GM12864 (cell line): ENCODE measurements around the gene ONECUT3.

Experiments used
- DNase-seq: peaks from one replicate; pipeline ENCODE4 v3.0.0-alpha.2; 2011; ENCODE audit warnings: low read depth
- H3K4me3 ChIP-seq: 2 replicates; pipeline ENCODE4 v1.5.1; 2011; ENCODE audit warnings: mild to moderate bottlenecking, low read depth, low read length, control low read depth
- TF ChIP-seq, protein P1 (sequence below): IDR thresholded peaks from 2 replicates; pipeline ENCODE4 v1.5.1; 2011; ENCODE audit warnings: low read depth, mild to moderate bottlenecking, moderate library complexity, low read length, control low read depth, inconsistent platforms; ENCODE audit errors: missing control alignments

Gene ONECUT3

GRCh38 chr19:1747285-1748114 is 5.8 kb upstream of the ONECUT3 start:
- TF ChIP-seq, protein P1, sequence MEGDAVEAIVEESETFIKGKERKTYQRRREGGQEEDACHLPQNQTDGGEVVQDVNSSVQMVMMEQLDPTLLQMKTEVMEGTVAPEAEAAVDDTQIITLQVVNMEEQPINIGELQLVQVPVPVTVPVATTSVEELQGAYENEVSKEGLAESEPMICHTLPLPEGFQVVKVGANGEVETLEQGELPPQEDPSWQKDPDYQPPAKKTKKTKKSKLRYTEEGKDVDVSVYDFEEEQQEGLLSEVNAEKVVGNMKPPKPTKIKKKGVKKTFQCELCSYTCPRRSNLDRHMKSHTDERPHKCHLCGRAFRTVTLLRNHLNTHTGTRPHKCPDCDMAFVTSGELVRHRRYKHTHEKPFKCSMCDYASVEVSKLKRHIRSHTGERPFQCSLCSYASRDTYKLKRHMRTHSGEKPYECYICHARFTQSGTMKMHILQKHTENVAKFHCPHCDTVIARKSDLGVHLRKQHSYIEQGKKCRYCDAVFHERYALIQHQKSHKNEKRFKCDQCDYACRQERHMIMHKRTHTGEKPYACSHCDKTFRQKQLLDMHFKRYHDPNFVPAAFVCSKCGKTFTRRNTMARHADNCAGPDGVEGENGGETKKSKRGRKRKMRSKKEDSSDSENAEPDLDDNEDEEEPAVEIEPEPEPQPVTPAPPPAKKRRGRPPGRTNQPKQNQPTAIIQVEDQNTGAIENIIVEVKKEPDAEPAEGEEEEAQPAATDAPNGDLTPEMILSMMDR = no peak
- no peak for DNase-seq
- no peak overlapping the region for H3K4me3 ChIP-seq

GRCh38 chr19:1748115-1748872 is 5.0 kb upstream of the ONECUT3 start:
- TF ChIP-seq, protein P1 = no peak
- DNase-seq = no peak
- H3K4me3 ChIP-seq = no peak overlapping the region

DNA sequence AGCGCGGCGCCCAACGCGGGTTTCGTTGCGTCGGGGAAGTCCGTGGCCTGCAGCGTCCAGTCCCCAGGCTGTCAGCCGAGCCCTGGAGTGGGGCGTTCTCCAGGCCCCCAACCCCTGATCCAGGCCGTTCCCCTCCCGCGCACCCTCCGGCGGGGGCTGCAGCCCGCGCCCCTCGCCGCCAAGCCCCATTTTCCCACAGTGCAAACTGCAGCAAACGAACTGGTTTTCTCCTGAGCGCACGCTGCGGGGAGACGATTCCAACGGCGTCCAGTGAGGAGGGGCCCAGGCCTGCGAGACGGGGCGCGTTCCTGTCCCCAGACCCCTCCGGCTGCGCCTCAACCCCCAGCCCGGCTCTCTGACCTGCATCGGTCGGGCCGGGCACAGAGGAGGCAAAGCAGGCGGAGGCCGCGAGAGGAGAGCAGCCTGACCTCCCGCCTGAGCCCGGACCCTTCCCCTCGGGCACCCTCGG is 4.4 kb upstream of the ONECUT3 start:
- TF ChIP-seq, protein P1 = no peak
- DNase-seq = no peak
- H3K4me3 ChIP-seq = no peak overlapping the region

DNA sequence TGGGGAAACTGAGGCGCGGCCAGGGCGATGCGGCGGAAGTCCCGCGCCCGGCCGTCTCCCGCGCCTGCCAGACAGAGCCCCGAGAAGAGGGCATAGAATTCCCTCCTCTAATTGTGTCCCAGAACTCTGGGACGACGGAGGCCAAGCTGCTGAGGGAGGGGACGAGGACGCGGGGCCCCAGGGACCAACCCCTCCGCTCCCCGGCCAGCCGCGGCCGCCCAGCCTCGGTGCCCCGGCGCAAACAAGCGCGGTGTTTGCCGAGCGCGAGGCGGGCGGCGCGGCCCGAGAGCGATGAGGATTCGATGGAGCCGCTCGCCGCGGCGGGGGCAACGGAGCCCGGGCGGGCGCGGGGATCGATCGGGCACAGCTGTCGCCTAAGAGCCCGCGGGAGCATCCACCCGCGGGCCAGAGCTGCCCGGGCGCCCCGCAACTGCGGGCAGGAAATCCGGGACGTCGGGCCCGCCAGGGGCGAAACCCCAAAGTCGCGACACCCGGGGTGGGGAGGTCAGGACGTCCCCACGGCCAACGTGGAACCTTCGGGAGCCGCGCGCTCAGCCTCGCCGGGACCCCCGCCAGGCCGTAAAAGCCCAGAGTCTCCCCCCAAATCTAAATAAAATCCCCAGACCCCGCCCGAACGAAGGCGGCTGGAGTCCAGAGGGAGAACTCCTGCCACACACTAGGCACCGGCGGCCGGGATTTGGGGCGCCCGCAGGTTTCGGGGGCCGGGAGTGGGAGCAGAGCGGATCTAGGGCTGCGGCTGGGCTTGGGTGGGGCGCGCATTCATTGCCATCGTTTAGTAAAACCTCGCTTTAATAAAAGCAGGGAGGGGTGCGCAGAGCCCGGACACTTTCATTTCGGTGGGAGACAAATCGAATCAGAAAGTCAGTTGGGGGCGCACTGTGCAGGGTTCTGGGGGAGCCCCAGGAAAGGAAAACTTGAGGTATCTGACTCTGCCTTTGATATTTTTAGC is 3.6 kb upstream of the ONECUT3 start:
- TF ChIP-seq, protein P1 = no peak
- no peak overlapping the region for H3K4me3 ChIP-seq
- no peak for DNase-seq

GRCh38 chr19:1750343-1751021 is 2.8 kb upstream of the ONECUT3 start:
- TF ChIP-seq, protein P1 = no peak
- H3K4me3 ChIP-seq = no peak overlapping the region

More at GRCh38 chr19:1750343-1751021, 2.8 kb upstream of the ONECUT3 start:
- DNase-seq = no peak
